Thoracic aorta (tissue), 2 donors: ENCODE data around the gene ZMYND8. TPM values are rescaled to one million over a fixed set of nuclear protein-coding genes. Genes with fewer than 3 reads are reported as not detected.
"Not testable (repeated sequence)": the region's sequence is repeated elsewhere in the genome, so short reads cannot be mapped to it uniquely, and the experiment has no call there.

Experiments
- ATAC-seq: fragments of 150-250 bp; one replicate; pipeline ENCODE4 v1.8.0; 2017; ENCODE audit warnings: low read depth; ENCODE audit not compliant: insufficient number of reproducible peaks, low FRiP score
- DNase-seq: peaks from one replicate; pipeline ENCODE4 v3.0.0-alpha.2; 2020; ENCODE audit warnings: low spot score
- H3K27ac ChIP-seq, 2 donors: fragments of 200-600 bp; sonication (generic); 1 replicate in 1 of 2; 2 replicates in 1 of 2; pipeline ENCODE4 v1.5.1; 2016; ENCODE audit warnings: mild to moderate bottlenecking in 2 of 2, moderate library complexity in 2 of 2
- H3K27me3 ChIP-seq: fragments of 200-600 bp; sonication (generic); replicated peaks from 2 replicates; pipeline ENCODE4 v1.6.0; 2016; ENCODE audit warnings: mild to moderate bottlenecking; ENCODE audit not compliant: insufficient read depth
- H3K36me3 ChIP-seq: fragments of 200-600 bp; sonication (generic); one replicate; pipeline ENCODE4 v1.5.1; 2016
- H3K4me1 ChIP-seq, 2 donors: fragments of 200-600 bp; sonication (generic); 1 replicate in 1 of 2; 2 replicates in 1 of 2; pipeline versions ENCODE4 v1.5.1 to v1.6.0; 2016; ENCODE audit warnings: low read depth in 2 of 2, mild to moderate bottlenecking in 1 of 2; ENCODE audit not compliant: control insufficient read depth in 1 of 2
- H3K4me3 ChIP-seq: fragments of 200-600 bp; sonication (generic); 2 replicates; pipeline ENCODE4 v1.5.1; 2016; ENCODE audit warnings: mild to moderate bottlenecking
- H3K9me3 ChIP-seq: fragments of 200-600 bp; sonication (generic); 2 replicates; pipeline ENCODE4 v1.5.1; 2016
- total RNA-seq, 2 donors: library from RNA; depleted of rRNA; stranded (reverse); fragments of >200 nt; gene quantifications; one replicate each; pipeline versions ENCODE4 v1.1.0 to v1.2.3, GENCODE V29; 2016
- TF ChIP-seq, protein P1 (sequence below): fragments of 200-600 bp; sonication (generic); IDR thresholded peaks from one replicate; pipeline ENCODE4 v1.5.1; 2019; ENCODE audit warnings: antibody characterized with exemption

Gene ZMYND8
- total RNA-seq, 2 donors from 2014 or later, result 17.9 to 27.2 TPM

DNA sequence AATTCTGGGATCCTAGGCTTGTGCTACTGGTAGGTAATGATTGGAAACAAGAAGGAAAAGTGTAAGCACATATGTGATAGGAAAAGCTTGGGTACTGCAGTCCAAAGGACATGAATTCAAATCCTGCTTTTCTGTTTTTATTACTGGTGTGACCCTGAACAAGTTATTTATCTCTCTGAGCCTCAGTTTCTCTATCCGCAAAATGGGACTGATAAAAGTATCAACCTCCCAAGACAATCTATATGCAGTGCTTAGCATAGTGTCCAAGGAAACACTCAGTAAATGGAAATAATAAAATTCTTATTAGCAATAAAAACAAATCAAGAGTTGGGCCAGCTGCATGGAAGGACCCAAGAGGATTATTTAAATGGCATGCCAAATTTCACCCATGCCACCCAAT, 108.5 kb downstream of the ZMYND8 start:
- Histone ChIP-seq H3K27ac (no peak overlapping the region), H3K4me1 (peaks cover 0 to 9% of the 10 kb centered on the region in 2 donors), H3K36me3 (peaks cover 26% of the 10 kb centered on the region), H3K9me3 (no peaks in the 10 kb centered on the region), H3K4me3 (no peak overlapping the region), H3K27me3 (no peaks in the 10 kb centered on the region)
- ATAC-seq (no peak), DNase-seq (no peak)
- TF ChIP-seq, protein P1, sequence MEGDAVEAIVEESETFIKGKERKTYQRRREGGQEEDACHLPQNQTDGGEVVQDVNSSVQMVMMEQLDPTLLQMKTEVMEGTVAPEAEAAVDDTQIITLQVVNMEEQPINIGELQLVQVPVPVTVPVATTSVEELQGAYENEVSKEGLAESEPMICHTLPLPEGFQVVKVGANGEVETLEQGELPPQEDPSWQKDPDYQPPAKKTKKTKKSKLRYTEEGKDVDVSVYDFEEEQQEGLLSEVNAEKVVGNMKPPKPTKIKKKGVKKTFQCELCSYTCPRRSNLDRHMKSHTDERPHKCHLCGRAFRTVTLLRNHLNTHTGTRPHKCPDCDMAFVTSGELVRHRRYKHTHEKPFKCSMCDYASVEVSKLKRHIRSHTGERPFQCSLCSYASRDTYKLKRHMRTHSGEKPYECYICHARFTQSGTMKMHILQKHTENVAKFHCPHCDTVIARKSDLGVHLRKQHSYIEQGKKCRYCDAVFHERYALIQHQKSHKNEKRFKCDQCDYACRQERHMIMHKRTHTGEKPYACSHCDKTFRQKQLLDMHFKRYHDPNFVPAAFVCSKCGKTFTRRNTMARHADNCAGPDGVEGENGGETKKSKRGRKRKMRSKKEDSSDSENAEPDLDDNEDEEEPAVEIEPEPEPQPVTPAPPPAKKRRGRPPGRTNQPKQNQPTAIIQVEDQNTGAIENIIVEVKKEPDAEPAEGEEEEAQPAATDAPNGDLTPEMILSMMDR, result no peak

DNA sequence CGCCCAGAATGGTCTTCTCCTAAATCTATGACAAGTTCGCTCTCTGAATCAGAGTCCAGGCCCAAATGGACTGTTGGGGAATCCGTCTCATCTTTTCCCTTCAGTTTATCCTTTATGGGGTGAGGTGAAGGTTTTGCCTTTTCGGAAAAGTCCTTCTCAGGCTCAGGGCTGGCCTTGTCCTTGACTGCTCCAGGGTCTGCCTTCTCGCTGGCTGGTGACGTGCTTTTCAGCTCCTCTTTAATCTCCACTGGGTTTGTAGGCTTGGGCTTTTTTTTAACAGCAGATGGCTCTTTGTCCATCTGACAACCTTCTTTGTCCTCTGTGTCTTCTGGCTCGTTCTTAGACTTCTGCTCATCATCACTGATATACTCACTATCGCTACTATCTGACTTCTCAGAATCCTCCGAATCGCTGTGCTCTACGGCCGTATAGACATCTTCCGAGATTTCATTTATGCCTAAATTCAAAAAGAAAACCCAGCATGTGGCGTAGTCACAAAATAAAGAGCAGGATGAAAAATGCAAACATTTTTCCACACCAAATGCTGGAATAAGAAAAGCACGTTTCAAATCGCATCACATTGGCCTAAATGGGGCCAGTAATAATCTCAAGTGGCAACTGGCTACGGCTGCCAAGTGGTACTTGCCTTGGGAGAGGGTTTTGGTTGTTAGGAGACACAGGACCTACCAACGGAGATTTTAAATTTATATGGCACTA, 110.3 kb downstream of the ZMYND8 start:
- peaks cover 26% of the 10 kb centered on the region for H3K36me3 ChIP-seq
- H3K27ac ChIP-seq, result no peak overlapping the region
- DNase-seq, result no peak
- no peak for ATAC-seq
- no peaks in the 10 kb centered on the region for H3K27me3 ChIP-seq
- H3K9me3 ChIP-seq, result no peaks in the 10 kb centered on the region
- H3K4me3 ChIP-seq, result no peak overlapping the region
- H3K4me1 ChIP-seq, result no peaks in the 10 kb centered on the region
- TF ChIP-seq, protein P1, result no peak

DNA sequence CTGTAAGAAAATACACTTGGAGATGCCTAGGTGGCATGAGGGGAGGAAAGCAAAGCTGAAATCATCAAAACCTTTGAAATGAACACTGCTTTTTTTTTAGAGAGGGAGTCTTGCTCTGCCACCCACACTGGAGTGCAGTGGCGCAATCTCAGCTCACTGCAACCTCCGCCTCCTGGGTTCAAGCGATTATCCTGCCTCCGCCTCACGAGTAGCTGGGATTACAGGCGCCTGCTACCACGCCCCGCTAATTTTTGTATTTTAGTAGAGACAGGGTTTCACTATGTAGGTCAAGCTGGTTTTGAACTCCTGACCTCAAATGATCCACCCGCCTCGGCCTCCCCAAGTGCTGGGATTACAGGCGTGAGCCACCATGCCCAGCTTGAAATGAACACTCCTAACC, 111.3 kb downstream of the ZMYND8 start:
- ATAC-seq, H3K9me3 ChIP-seq, H3K4me1 ChIP-seq, H3K27me3 ChIP-seq, DNase-seq, H3K27ac ChIP-seq, H3K4me3 ChIP-seq: not testable (repeated sequence)
- H3K36me3 ChIP-seq, result peaks cover 26% of the 10 kb centered on the region

DNA sequence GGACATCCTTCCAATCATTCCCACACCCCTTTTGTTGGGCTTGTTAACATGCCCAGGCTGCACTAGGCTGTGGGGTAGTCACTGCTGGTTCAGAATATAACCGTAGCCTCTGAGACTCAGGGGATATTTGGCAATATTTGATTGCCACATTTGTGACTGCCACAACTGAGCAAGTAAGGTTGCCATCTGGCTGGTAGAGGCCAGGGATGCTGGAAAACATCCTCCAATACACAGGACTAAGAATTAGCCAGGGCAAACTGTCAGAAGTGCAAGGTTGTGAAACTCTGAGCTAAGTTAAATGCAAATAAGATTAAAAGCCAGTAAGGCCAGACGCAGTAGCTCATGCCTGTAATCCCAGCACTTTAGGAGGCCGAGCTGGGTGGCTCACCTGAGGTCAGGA, 112.0 kb downstream of the ZMYND8 start:
- H3K27me3 ChIP-seq, result no peaks in the 10 kb centered on the region
- no peak for ATAC-seq
- no peak overlapping the region for H3K27ac ChIP-seq
- DNase-seq, result no peak
- TF ChIP-seq, protein P1, result no peak
- no peak overlapping the region for H3K4me3 ChIP-seq
- H3K4me1 ChIP-seq, result no peaks in the 10 kb centered on the region
- no peaks in the 10 kb centered on the region for H3K9me3 ChIP-seq
- H3K36me3 ChIP-seq, result peaks cover 26% of the 10 kb centered on the region

DNA sequence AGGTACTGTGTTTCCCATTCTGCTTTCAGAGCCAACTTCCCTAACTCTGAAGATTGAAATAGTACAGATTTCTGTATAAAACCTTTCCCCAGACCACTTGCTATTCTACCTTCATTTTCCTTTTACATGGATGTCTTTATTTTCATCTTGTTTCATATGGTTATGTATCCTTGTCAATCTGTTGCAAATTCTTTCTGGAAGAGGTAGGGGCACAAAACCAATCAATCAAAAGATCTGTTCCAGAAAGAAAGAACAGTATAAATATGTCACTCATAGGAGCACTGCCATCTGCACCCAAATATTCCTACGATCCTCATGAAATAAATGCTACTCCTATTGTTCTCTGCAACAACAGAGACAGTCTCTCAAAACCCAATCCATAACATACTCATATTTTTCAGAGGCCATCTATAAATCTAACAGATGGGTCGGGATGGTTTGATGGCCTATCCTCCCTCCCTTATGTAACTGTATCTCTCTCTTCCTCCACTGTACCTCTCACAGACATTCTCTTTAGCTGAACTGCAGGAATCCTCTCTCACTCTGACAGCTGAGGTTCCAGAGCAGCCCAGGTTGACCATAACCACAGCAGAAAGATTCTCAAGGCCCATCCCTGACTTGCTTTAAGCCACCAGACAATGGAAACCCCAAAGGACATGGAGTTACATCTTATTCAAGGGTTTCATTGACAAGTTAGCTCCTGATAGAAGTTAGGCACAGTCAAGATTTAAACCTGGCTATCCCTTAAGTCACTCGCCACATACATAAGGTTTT, 112.8 kb downstream of the ZMYND8 start:
- Histone ChIP-seq H3K9me3 (no peaks in the 10 kb centered on the region), H3K4me3 (no peak overlapping the region), H3K4me1 (no peaks in the 10 kb centered on the region), H3K27me3 (no peaks in the 10 kb centered on the region), H3K36me3 (peaks cover 25% of the 10 kb centered on the region), H3K27ac (no peak overlapping the region)
- TF ChIP-seq, protein P1, result no peak
- DNase-seq (no peak), ATAC-seq (no peak)
